ENCODE measurements around the gene INPP5J.

INPP5J gene

GRCh38 chr22:31126128-31126868 lies 3.5 kb downstream of the INPP5J start:
- FAIRE-seq = no peak

DNA sequence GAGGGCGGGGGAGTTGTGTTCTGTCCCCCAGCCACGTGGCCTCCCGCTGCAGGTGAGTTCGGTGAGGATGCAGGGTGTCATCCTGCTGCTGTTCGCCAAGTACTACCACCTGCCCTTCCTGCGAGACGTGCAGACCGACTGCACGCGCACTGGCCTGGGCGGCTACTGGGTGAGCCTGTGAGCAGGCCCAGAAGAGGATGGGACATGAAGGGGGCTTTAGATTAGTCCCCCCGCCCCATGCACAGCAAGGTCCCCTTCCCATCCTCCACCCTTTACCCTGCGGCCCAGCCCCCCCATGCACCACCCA lies 4.1 kb downstream of the INPP5J start:
- FAIRE-seq = no peak

GRCh38 chr22:31127181-31127772 lies 4.5 kb downstream of the INPP5J start:
- FAIRE-seq = no peak

GRCh38 chr22:31128156-31128555 lies 5.4 kb downstream of the INPP5J start:
- no peak for FAIRE-seq

- no peak for FAIRE-seq
Measured at GRCh38 chr22:31130873-31131272, 8.1 kb downstream of the INPP5J start.

GRCh38 chr22:31133911-31134310 lies 11.1 kb downstream of the INPP5J start:
- no peak for FAIRE-seq

GRCh38 chr22:31134688-31135087 lies 11.9 kb downstream of the INPP5J start:
- no peak for FAIRE-seq

DNA sequence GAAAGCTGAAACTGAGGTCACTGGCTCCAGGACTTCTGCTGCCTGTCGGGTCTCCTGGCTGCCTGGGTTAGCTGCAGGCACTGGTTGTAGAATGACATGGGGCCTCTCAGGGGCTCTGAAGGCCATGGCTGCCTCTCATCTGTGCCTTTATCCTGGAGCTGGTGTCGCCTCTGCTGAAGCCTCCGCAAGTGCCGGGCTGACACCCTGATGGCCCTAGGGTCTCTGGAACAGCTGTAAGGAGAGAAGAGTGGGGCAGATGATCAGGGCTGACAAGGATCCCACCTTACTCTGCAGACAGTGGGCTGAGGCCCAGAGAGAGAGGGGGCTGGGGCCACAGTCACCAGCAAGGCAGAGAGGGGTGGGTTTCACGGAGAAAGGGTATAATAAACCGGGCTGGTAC lies 12.9 kb downstream of the INPP5J start:
- FAIRE-seq = no peak

DNA sequence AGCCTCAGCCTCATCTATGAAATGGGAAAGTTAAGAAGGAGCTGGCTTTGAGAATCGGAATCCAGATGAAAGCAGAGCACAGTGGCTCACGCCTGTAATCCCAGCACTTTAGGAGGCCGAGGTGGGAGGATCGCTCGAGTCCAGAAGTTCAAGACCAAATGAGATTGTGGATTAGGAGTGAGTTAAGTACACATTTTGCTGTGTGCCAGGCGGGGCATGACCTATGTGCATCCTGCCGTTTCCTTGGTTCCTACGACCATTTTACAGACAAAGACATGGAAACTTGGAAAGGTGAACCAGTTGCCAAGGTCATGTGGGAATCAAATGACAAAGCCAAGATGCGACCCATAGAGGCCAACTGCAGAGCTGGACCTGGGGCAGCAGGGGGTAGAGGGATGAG lies 13.4 kb downstream of the INPP5J start:
- FAIRE-seq = no peak

DNA sequence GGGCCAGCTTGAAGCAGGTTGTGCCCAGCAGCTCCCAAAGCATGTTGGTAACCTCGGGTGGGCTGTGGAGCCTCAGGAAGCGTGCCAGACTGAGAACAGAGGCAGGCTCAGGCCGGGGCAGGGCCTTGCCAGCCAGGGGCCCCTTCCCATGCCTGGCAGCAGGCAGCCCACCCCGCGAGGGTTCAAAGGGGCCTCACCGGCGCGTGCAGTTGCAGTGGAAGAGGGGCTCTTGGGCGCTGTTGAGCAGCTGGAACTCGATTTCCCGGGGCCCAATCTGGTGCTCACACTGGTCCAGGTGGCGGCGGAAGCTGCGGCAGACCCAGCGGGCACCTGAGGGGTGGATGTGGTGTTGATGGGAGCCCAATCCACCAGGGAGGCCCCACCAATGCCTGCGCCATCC lies 13.9 kb downstream of the INPP5J start:
- FAIRE-seq = no peak

GRCh38 chr22:31137721-31138120 lies 15.0 kb downstream of the INPP5J start:
- FAIRE-seq = no peak

GRCh38 chr22:31138126-31138525 lies 15.4 kb downstream of the INPP5J start:
- FAIRE-seq = no peak

DNA sequence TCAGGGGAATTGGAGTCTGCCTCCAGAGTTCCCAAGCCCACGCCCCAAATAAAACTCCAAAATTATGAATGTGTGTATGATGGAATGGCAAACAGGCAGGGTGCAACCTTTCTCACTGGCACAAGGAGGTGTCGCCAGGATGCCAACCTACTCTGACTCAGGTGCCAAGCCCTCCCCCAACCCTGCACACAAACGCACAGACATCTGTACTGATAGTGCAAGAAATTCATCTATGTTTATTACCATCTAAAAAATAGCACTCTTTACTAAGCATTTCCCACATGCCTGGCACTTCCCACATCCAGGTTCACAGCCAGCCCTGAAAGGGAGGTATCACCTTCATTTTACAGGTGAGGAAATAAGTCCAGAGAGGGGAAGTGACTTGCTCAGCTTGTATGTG lies 16.3 kb downstream of the INPP5J start:
- FAIRE-seq = no peak

DNA sequence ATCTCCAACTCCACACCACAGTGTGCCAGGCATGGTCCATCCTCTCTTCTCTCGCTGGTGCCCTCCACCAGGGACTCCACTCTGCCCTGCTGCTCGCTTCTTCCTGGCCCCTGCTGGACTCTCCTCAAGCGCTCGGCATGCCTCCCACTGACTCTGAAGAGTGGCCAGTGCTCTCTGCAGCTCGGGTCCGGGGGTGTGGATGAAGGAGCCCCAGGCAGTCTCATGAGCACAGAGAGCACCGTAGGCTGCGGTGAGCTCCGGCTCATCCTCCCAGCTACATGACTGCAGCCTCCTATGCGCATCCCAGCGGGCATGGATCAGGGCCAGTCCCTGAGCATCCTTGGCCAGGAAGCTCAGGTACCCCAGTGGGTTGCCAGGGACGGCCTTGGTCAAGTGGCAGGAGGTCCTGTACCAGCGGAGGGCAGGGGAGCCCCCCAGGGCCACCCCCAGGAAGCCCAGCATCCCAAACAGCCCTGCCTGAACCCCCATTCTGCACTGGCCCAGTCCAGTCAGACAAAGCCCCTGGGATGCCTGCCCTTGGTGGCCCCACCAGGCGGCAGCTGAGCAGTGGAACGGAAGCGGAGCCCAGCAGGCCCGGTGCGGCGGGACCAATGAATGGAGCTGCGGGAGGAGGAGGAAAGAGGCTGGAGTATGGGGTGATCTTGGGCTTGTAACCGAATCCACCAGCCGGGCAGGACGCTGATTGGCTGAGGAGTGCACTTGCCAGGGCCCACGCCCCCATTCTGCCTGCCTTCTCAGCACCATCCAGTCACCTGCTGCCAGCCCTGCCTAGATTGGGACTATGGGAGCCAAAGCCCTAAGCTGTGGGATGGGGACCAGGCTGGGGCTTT lies 17.3 kb downstream of the INPP5J start, which contains the start of gene PLA2G3:
Gene PLA2G3, minus strand, starts transcription at position 643 of the 851 bp plus-strand sequence. Its CDS starts 154 bp downstream, at position 489.
- no peak for FAIRE-seq

- no peak for FAIRE-seq
Measured at GRCh38 chr22:31140746-31141145, 18.0 kb downstream of the INPP5J start.

DNA sequence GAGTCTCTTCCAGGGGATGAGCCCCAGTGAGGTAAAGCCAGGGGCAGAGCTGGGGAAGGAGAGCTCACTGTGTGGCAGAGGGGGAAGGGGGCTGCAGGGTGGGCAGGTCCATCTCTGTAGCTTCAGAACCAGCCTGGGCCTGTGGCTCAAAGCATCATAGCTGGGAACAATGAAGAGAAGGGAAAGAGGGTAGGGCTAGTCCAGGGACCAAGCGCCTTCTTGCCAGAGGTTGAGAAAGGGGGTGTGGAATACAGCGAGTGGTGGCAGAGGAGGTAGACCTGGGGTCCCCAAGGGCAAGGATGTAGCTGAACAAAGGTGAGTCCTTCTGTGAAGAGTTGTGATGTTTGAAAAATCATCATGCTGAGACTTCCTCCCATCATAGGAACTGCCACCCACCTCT lies 18.8 kb downstream of the INPP5J start:
- no peak for FAIRE-seq

DNA sequence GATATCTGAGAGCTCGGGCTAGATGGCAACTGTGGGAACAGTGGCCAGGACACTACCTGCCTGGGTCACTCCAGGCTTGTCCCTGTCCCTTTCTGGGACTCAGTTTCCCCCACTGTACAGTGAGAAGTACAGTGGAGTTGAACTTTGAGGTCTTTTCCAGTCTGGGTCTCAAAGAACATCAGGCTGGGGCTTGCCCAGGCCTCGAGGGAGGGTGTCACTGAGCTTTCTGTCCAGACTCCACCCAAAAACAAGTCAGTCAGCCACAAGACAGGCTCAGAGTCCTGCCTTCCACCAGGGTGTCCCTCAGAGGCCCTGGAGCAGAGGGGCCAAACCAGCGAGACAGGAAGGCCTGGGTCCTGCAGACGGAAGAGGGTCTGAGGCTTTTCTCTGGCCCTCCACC lies 19.5 kb downstream of the INPP5J start:
- FAIRE-seq = no peak

DNA sequence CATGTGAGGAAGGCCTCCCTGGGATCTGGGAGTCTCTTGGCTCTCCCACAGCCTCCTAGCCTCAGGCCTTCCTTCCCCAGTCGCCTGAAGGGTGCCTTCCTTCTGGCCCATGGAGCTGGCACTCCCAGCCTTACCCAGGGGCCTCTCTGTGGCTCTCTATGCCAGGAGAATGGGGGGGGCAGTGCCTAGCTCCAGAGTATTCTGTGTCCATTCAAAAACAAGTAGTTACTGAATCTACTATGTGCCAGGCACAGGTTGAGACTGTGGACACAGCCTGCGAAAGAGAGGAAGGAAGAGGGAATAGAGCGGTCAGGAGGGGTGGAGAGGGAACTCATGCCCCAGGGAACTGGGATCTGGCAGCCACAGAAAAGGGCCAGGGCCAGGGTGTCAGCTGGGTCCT lies 20.3 kb downstream of the INPP5J start:
- no peak for FAIRE-seq

GRCh38 chr22:31143537-31143936 lies 20.8 kb downstream of the INPP5J start:
- no peak for FAIRE-seq

DNA sequence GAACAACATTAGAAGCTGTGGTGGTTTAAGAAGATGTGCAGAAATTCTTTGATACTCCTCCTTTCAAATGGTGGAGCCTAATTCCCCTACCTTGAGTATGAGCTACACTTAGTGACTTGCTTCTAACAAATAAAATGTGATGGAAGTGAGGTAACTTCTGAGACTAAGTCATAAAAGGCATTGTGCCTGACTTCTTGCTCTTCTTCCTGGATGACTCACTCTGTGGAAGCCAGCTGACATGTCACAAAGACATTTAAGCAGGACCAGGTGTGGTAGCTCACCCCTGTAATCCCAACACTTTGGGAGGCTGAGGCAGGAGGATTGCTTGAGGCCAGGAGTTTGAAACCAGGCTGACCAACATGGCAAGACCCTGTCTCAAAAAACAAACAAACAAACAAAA lies 21.5 kb downstream of the INPP5J start:
- no peak for FAIRE-seq

DNA sequence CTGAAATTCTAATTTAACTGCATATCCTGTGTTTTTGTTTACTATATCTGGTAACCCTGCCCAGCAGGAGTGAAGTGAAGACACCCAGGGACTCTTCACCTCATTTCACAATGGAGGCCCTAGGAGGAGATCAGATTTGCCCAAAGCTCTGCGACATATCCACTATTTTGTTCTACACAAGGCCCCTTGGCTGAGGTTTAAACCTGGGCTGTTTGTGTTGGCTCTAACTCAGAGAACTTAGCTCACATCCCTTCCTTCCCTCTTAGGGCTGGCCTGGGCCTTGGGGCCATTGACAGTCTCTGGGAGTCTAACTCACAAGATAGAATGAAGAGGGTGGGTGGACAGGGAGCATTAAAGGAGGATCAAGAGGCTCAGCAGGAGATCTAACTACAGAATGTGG lies 25.7 kb downstream of the INPP5J start:
- FAIRE-seq = no peak

DNA sequence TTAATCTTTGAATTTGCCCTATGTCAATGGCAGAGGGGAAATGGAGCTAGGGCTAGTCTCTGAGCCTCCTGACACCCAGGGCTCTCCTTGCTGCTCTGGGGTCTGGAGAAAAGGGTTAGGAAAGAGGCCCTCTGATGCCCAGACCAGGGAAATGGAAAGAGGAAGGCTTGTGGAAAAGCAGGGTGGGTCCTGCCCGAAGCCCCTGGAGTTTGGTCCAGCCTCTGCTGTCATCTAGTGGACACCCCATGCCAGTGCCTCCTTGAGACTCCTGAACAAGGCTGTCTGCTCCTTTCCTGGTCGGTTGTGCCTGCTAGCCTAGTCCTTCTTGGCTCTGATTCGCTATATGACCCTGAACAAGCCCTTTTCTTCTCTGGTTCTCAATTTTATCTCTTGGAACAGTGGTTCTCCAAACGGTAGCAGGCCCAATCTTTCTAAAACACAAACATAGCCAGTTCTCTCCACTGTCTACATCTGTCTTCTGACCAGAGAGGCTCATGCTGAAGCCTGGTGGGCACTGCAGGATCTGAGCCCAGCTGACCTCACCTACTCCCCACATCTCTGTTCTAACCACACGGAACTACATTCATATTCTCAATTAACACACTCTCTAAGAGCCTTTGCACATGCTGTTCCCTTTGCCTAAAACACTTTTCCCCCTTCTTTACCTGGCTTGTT lies 26.3 kb downstream of the INPP5J start:
- FAIRE-seq = no peak

- no peak for FAIRE-seq
Measured at GRCh38 chr22:31150615-31151014, 27.8 kb downstream of the INPP5J start.
